H1 (cell line): ENCODE results near the gene KCTD17. TPM values are rescaled to one million over a fixed set of nuclear protein-coding genes. Genes with fewer than 3 reads are reported as not detected.

Source experiments
- CTCF ChIA-PET: fragments of 300-600 bp; sonication (Branson Sonifier 250); formaldehyde crosslinking; loops from one replicate; lab custom pipeline; 2021; ENCODE audit not compliant: partially characterized antibody; lab: Charles Lee
- POLR2A ChIA-PET: fragments of 300-600 bp; sonication (Branson Sonifier 250); formaldehyde crosslinking; loops from one replicate; lab custom pipeline; 2021; ENCODE audit warnings: inconsistent platforms; ENCODE audit not compliant: partially characterized antibody; lab: Charles Lee
- DNase-seq, 2 experiments: peaks; one replicate each; pipeline versions ENCODE4 v3.0.0 to v3.0.0-alpha.2; 2010 to 2022; ENCODE audit warnings: low spot score in 2 of 2, low read depth in 1 of 2, mixed read lengths in 1 of 2
- FAIRE-seq: peaks from 2 replicates; lab custom pipeline; 2011; peaks lifted over from hg19 to GRCh38; lab: Jason Lieb, UNC
- H2AFZ ChIP-seq: 2 replicates; pipeline ENCODE4 v1.8.1; 2012; ENCODE audit warnings: low read length, inconsistent platforms
- H2AK5ac ChIP-seq: 2 replicates; pipeline ENCODE4 v1.6.1; 2013; ENCODE audit warnings: low read depth, low read length
- H2BK120ac ChIP-seq: replicated peaks from 2 replicates; pipeline ENCODE3; 2013; ENCODE audit warnings: low read depth, low read length, inconsistent platforms
- H2BK12ac ChIP-seq: 2 replicates; pipeline ENCODE4 v1.6.1; 2013; ENCODE audit warnings: low read depth, low read length
- H2BK15ac ChIP-seq: 2 replicates; pipeline ENCODE4 v1.6.1; 2013; ENCODE audit warnings: low read length
- H2BK20ac ChIP-seq: 2 replicates; pipeline ENCODE4 v1.6.1; 2013; ENCODE audit warnings: low read length
- H2BK5ac ChIP-seq: 2 replicates; pipeline ENCODE4 v1.6.1; 2013; ENCODE audit warnings: low read depth, low read length
- H3K14ac ChIP-seq: 2 replicates; pipeline ENCODE4 v1.6.1; 2013; ENCODE audit warnings: inconsistent platforms; ENCODE audit not compliant: insufficient read length
- H3K18ac ChIP-seq: 2 replicates; pipeline ENCODE4 v1.6.1; 2013; ENCODE audit warnings: low read length; ENCODE audit errors: extremely low read depth
- H3K23ac ChIP-seq: 2 replicates; pipeline ENCODE4 v1.6.1; 2013; ENCODE audit warnings: inconsistent platforms; ENCODE audit not compliant: insufficient read length
- H3K23me2 ChIP-seq: 2 replicates; pipeline ENCODE4 v1.6.1; 2013; ENCODE audit warnings: low read depth, low read length
- H3K27ac ChIP-seq: 2 replicates; pipeline ENCODE4 v1.6.1; 2011; ENCODE audit warnings: low read depth, low read length, inconsistent platforms
- H3K27me3 ChIP-seq, 4 experiments: replicated peaks in 1 of 4; 1 replicate in 1 of 4; 2 replicates in 3 of 4; pipeline versions ENCODE4 v1.6.1 to v1.8.1; 2011 to 2013; ENCODE audit warnings: low read length in 3 of 4, mild to moderate bottlenecking in 3 of 4, inconsistent platforms in 2 of 4, mixed read lengths in 2 of 4, moderate library complexity in 1 of 4; ENCODE audit not compliant: control insufficient read depth in 3 of 4, insufficient read depth in 3 of 4; ENCODE audit errors: extremely low read depth in 1 of 4
- H3K36me3 ChIP-seq, 4 experiments: 2 replicates each; pipeline versions ENCODE4 v1.6.1 to v1.8.1; 2011 to 2013; ENCODE audit warnings: mild to moderate bottlenecking in 4 of 4, low read length in 3 of 4, moderate library complexity in 2 of 4, control low read depth in 1 of 4, inconsistent platforms in 1 of 4; ENCODE audit not compliant: insufficient read depth in 4 of 4, control insufficient read depth in 2 of 4
- H3K4ac ChIP-seq: replicated peaks from 2 replicates; pipeline ENCODE3; 2013; ENCODE audit warnings: low read length, low read depth, mixed read lengths, inconsistent platforms; ENCODE audit not compliant: insufficient read length
- H3K4me1 ChIP-seq, 4 experiments: replicated peaks in 1 of 4; 1 replicate in 1 of 4; 2 replicates in 3 of 4; pipeline versions ENCODE4 v1.6.1 to v1.8.1; 2011 to 2013; ENCODE audit warnings: low read length in 3 of 4, inconsistent platforms in 2 of 4, mixed read lengths in 1 of 4; ENCODE audit not compliant: insufficient read depth in 4 of 4, control insufficient read depth in 3 of 4
- H3K4me2 ChIP-seq, 2 experiments: 2 replicates each; pipeline versions ENCODE4 v1.6.1 to v1.8.1; 2011 to 2013; ENCODE audit warnings: low read depth in 2 of 2, low read length in 2 of 2, control low read depth in 1 of 2, inconsistent platforms in 1 of 2, mild to moderate bottlenecking in 1 of 2; ENCODE audit not compliant: insufficient read depth in 1 of 2
- H3K4me3 ChIP-seq, 4 experiments: fragments of 200-600, 300-600 bp in 1 of 4; sonication (generic), shearing (Covaris generic), sonication (Bioruptor Twin) in 1 of 4; 2 replicates each; pipeline versions ENCODE4 v1.5.1 to v1.8.1; 2011 to 2016; ENCODE audit warnings: low read length in 4 of 4, low read depth in 3 of 4, control low read depth in 2 of 4, inconsistent platforms in 2 of 4, mild to moderate bottlenecking in 2 of 4, mixed read lengths in 1 of 4, moderate library complexity in 1 of 4; ENCODE audit not compliant: insufficient read depth in 2 of 4; ENCODE audit errors: extremely low read depth in 1 of 4
- H3K56ac ChIP-seq: replicated peaks from 2 replicates; pipeline ENCODE3; 2013; ENCODE audit warnings: low read depth, mild to moderate bottlenecking, mixed read lengths, low read length, inconsistent platforms; ENCODE audit not compliant: insufficient read length
- H3K79me1 ChIP-seq: 2 replicates; pipeline ENCODE4 v1.6.1; 2013; ENCODE audit warnings: low read depth, low read length, control low read depth
- H3K79me2 ChIP-seq, 2 experiments: 2 replicates each; pipeline versions ENCODE4 v1.6.1 to v1.8.1; 2012 to 2013; ENCODE audit warnings: low read length in 2 of 2, mild to moderate bottlenecking in 2 of 2, inconsistent platforms in 1 of 2; ENCODE audit not compliant: insufficient read depth in 2 of 2, control insufficient read depth in 1 of 2
- H3K9ac ChIP-seq, 4 experiments: replicated peaks in 1 of 4; 1 replicate in 1 of 4; 2 replicates in 3 of 4; pipeline versions ENCODE4 v1.6.1 to v1.8.1; 2011 to 2013; ENCODE audit warnings: low read depth in 3 of 4, low read length in 3 of 4, control low read depth in 2 of 4, mild to moderate bottlenecking in 2 of 4, moderate library complexity in 2 of 4, inconsistent platforms in 1 of 4; ENCODE audit errors: extremely low read depth in 1 of 4
- H3K9me3 ChIP-seq, 2 experiments: 2 replicates each; pipeline versions ENCODE4 v1.6.1 to v1.8.1; 2012 to 2013; ENCODE audit warnings: mild to moderate bottlenecking in 2 of 2, moderate library complexity in 2 of 2, control low read depth in 1 of 2, inconsistent platforms in 1 of 2, low read depth in 1 of 2, low read length in 1 of 2, mixed read lengths in 1 of 2; ENCODE audit not compliant: insufficient read depth in 2 of 2
- H4K20me1 ChIP-seq, 2 experiments: replicated peaks in 1 of 2; 2 replicates each; pipeline versions ENCODE3 to v1.8.1; 2011 to 2013; ENCODE audit warnings: inconsistent platforms in 2 of 2, low read length in 2 of 2, mild to moderate bottlenecking in 1 of 2; ENCODE audit not compliant: insufficient read depth in 2 of 2, control insufficient read depth in 1 of 2
- H4K5ac ChIP-seq: 2 replicates; pipeline ENCODE4 v1.6.1; 2013; ENCODE audit warnings: low read length, low read depth, mixed read lengths, inconsistent platforms; ENCODE audit not compliant: insufficient read length
- H4K8ac ChIP-seq: 2 replicates; pipeline ENCODE4 v1.8.0; 2013; ENCODE audit warnings: mild to moderate bottlenecking, moderate library complexity, low read length, inconsistent platforms; ENCODE audit not compliant: insufficient read depth; ENCODE audit errors: extremely low read depth
- H4K91ac ChIP-seq: replicated peaks from 2 replicates; pipeline ENCODE3; 2013; ENCODE audit warnings: low read length, mixed read lengths, inconsistent platforms; ENCODE audit not compliant: insufficient read length
- CEBPB ChIP-seq: IDR thresholded peaks from 2 replicates; pipeline ENCODE4 v1.6.1; 2012; ENCODE audit warnings: low read depth, low read length
- SP4 ChIP-seq: IDR thresholded peaks from 2 replicates; pipeline ENCODE4 v1.6.1; 2012; ENCODE audit warnings: low read length, inconsistent platforms
- WGBS, 2 experiments: shearing (Covaris generic) in 1 of 2; methylation state at CpG; one replicate each; pipeline versions ENCODE4 v1.1.6 to v1.1.7; 2013 to 2015; ENCODE audit warnings: low lambda C conversion rate in 2 of 2, mixed read lengths in 2 of 2, inconsistent platforms in 1 of 2, low coverage in 1 of 2, missing lambda C conversion rate in 1 of 2; ENCODE audit not compliant: insufficient replicate concordance in 2 of 2, insufficient coverage in 1 of 2, insufficient read length in 1 of 2; ENCODE audit errors: extremely low coverage in 1 of 2, missing lambda C conversion rate in 1 of 2; 5-methylcytosine and 5-hydroxymethylcytosine counted together
- polyA plus RNA-seq, 7 experiments: library from polyadenylated mRNA; depleted of rRNA in 3 of 7; stranded (reverse) in 5 of 7; unstranded in 2 of 7; fragments of >200 nt in 5 of 7; fragments of 200-250 nt in 2 of 7; gene quantifications; 1 replicate in 5 of 7; 2 replicates in 1 of 7; 4 replicates in 1 of 7; pipeline versions ENCODE4 v1.2.1 to v1.2.3, GENCODE V29; 2011 to 2013; ENCODE audit warnings: missing spikeins in 2 of 7, mixed read lengths in 2 of 7
- total RNA-seq: library from RNA; stranded (reverse); fragmentation: NEBNext Ultra II Directional; extraction: Animal tissue kit (Norgen Biotek cat#: 25700); gene quantifications from 2 replicates; pipeline ENCODE4 v1.2.1, GENCODE V29; 2021

KCTD17 gene
- total and polyA plus RNA-seq, 2 of the 8 experiments (the other 6 are each of a cell fraction or from before 2014, with no cell fraction given): 39.4 to 44.0 TPM

DNA sequence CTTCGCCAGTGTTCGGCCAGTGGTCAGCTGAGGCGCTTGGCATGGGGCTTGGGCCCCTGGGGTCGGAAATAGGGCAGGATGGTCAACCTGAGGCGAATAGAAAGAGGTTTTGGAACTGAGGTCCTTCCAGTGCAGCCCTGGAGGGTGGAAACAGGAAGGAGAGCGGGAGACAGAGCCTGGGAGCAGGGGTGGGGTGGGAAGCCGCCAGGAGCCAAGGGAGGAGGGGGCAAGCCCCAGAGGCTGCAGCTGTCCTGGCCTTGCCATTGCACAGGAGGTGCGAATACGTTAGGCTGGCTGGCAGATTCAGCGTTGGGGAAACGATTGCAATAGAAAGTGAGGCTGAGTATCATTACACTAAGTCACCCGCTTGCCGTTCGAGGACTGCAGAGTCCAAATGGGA is 13.9 kb upstream of the KCTD17 start:
- no peak overlapping the region for H3K23ac ChIP-seq
- H4K5ac ChIP-seq: no peak overlapping the region
- H2BK12ac ChIP-seq: no peak overlapping the region
- H4K91ac ChIP-seq: no peak overlapping the region
- H3K9ac ChIP-seq: no peak overlapping the region
- CTCF ChIA-PET: interaction anchor here (0.9 to 1.7 kb wide), 5 partner anchors 10 to 166 kb away, joined by 3 to 4 read pairs (median 3); no protein-coding TSS in a partner anchor
- H3K79me2 ChIP-seq: no peaks in the 10 kb centered on the region
- no peak overlapping the region for H3K27ac ChIP-seq
- H3K36me3 ChIP-seq: no peaks in the 10 kb centered on the region
- H4K8ac ChIP-seq: no peak overlapping the region
- H3K4me2 ChIP-seq: no peak overlapping the region
- DNase-seq (no peak), FAIRE-seq (no peak)
- H2AK5ac ChIP-seq: no peak overlapping the region
- no peak overlapping the region for H2BK120ac ChIP-seq
- 79% methylated on average over 14 of the region's 14 CpGs; no CpG with 5 or more reads in 1 of the 2 experiments for WGBS, 2 experiments
- H3K79me1 ChIP-seq: no peaks in the 10 kb centered on the region
- no peaks in the 10 kb centered on the region for H4K20me1 ChIP-seq
- no peaks in the 10 kb centered on the region for H3K23me2 ChIP-seq
- H3K4me1 ChIP-seq: peaks cover 0 to 12% (median 5%) of the 10 kb centered on the region in 4 experiments; a peak in 4 of 7 replicates
- no peak overlapping the region for H3K4me3 ChIP-seq
- no peak overlapping the region; the same call in 1 of the 2 replicates for H3K18ac ChIP-seq
- TF ChIP-seq CEBPB (no peak), SP4 (no peak)
- no peak overlapping the region for H2BK5ac ChIP-seq
- no peak overlapping the region for H2BK20ac ChIP-seq
- H3K9me3 ChIP-seq: no peaks in the 10 kb centered on the region
- H2AFZ ChIP-seq: no peak overlapping the region
- peak overlapping the region; percentile 25 for H3K4ac ChIP-seq
- no peak overlapping the region for H3K14ac ChIP-seq
- no peak overlapping the region for H2BK15ac ChIP-seq
- H3K56ac ChIP-seq: no peak overlapping the region
- 0 out of 7 replicates have a peak, but pooled peaks cover 0 to 5% (median 0%) of the 10 kb centered on the region in 4 experiments for H3K27me3 ChIP-seq
- POLR2A ChIA-PET: interaction anchor here (1.3 to 1.8 kb wide), 2 partner anchors 14 to 18 kb away, joined by 3 read pairs; no protein-coding TSS in a partner anchor
